Natural killer cell treated with Interleukin-12 subunit alpha and Interleukin-12 subunit beta and Interleukin-15 and Interleukin-18, amount 100 ng/mL, for 72 hours (primary cell): ENCODE measurements around the gene GALNTL6. TPM values are rescaled to one million over a fixed set of nuclear protein-coding genes. Genes with fewer than 3 reads are reported as not detected.

Experiments
- ATAC-seq, 2 donors: fragments of 150-1000 bp; cut with Tn5 transposase in 1 of 2; sonication (Bioruptor Pico), chemical (Tn5 transposase) in 1 of 2; 2 replicates each; pipeline ENCODE4 v1.10.0; 2021
- DNase-seq: peaks from one replicate; pipeline ENCODE4 v3.0.0; 2022; ENCODE audit warnings: low spot score
- H3K27ac Mint-ChIP-seq, 2 donors: 1 replicate in 1 of 2; 2 replicates in 1 of 2; pipeline ENCODE4 v1.8.0; 2022; ENCODE audit warnings: mixed read lengths in 2 of 2, mild to moderate bottlenecking in 1 of 2, moderate library complexity in 1 of 2
- H3K27me3 Mint-ChIP-seq, 2 donors: 1 replicate in 1 of 2; 2 replicates in 1 of 2; pipeline ENCODE4 v1.8.0; 2022; ENCODE audit warnings: mixed read lengths in 2 of 2
- H3K36me3 Mint-ChIP-seq: one replicate; pipeline ENCODE4 v1.8.0; 2022; ENCODE audit warnings: mixed read lengths
- H3K4me1 Mint-ChIP-seq, 2 donors: 1 replicate in 1 of 2; 2 replicates in 1 of 2; pipeline ENCODE4 v1.8.0; 2022; ENCODE audit warnings: low read depth in 2 of 2, mixed read lengths in 2 of 2, mild to moderate bottlenecking in 1 of 2
- H3K4me3 Mint-ChIP-seq: one replicate; pipeline ENCODE4 v1.8.0; 2022; ENCODE audit warnings: mixed read lengths
- H3K9me3 Mint-ChIP-seq: 2 replicates; pipeline ENCODE4 v1.8.0; 2022; ENCODE audit warnings: mixed read lengths
- total RNA-seq, 2 donors: library from RNA; stranded (reverse); gene quantifications; one replicate each; pipeline ENCODE4 v1.2.3, GENCODE V29; 2022

The GALNTL6 gene
- total RNA-seq, 2 donors from 2014 or later: not detected

DNA sequence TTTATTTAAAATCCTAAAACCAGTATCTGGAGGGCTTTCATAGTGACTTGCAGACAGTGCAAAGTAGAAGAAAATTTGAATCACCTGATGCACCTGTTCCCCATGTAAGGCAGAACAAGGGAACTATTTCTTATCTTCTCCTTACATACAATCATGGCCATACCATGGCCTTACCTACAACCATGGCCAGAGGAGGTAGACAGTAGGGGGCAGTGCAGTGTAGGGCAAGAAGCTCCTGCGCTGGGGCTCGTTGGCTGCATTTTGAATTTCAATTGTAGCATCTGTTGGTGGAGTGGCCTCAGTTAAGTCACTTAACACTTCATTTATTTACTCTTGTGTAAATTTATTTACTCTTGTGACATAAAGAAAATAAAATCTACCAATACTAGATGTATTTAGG lies 33.0 kb downstream of the GALNTL6 start:
- ATAC-seq: no peak
- DNase-seq: no peak
- Mint-ChIP-seq H3K27ac (no peak overlapping the region), H3K4me3 (no peak overlapping the region), H3K36me3 (no peaks in the 10 kb centered on the region), H3K27me3 (no peaks in the 10 kb centered on the region), H3K9me3 (peaks cover 3% of the 10 kb centered on the region), H3K4me1 (no peaks in the 10 kb centered on the region)

- no peaks in the 10 kb centered on the region for H3K36me3 Mint-ChIP-seq
- no peak for ATAC-seq
Measured at GRCh38 chr4:171846893-171847292, 33.7 kb downstream of the GALNTL6 start.

GRCh38 chr4:171847751-171848150 lies 34.5 kb downstream of the GALNTL6 start:
- Mint-ChIP-seq H3K36me3 (no peaks in the 10 kb centered on the region), H3K27me3 (no peaks in the 10 kb centered on the region), H3K9me3 (peaks cover 3% of the 10 kb centered on the region), H3K27ac (no peak overlapping the region), H3K4me1 (no peaks in the 10 kb centered on the region), H3K4me3 (no peak overlapping the region)
- ATAC-seq (no peak), DNase-seq (no peak)

More at GRCh38 chr4:171846893-171847292, 33.7 kb downstream of the GALNTL6 start:
- H3K4me3 Mint-ChIP-seq: no peak overlapping the region
- H3K27me3 Mint-ChIP-seq: no peaks in the 10 kb centered on the region
- H3K27ac Mint-ChIP-seq: no peak overlapping the region
- DNase-seq: no peak
- H3K9me3 Mint-ChIP-seq: peaks cover 3% of the 10 kb centered on the region
- no peaks in the 10 kb centered on the region for H3K4me1 Mint-ChIP-seq

GRCh38 chr4:171849686-171850222 lies 36.5 kb downstream of the GALNTL6 start:
- peaks cover 5% of the 10 kb centered on the region for H3K36me3 Mint-ChIP-seq
- ATAC-seq (no peak), DNase-seq (no peak)
- no peak overlapping the region for H3K4me3 Mint-ChIP-seq
- no peak overlapping the region for H3K27ac Mint-ChIP-seq
- H3K4me1 Mint-ChIP-seq: no peaks in the 10 kb centered on the region
- peaks cover 10% of the 10 kb centered on the region for H3K9me3 Mint-ChIP-seq
- no peaks in the 10 kb centered on the region for H3K27me3 Mint-ChIP-seq

DNA sequence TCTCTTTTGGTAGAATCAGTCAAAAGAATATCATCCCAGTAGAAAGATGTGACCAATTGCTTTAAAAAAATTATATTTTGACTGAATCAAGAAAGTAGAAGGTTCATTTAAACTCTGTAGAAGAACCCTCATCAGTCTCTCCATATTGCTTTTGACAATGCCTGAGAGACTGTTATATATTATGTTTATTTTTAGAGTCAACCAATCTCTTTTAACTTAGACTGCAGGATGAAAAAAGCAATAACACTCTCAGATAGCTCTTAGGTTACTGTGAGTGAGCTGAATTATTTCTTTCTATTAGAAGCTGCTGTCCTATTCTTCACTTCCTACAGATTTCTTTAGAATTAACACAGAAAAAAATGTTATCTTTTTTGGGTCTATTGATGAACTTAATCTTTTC lies 38.1 kb downstream of the GALNTL6 start:
- no peaks in the 10 kb centered on the region for H3K27me3 Mint-ChIP-seq

DNA sequence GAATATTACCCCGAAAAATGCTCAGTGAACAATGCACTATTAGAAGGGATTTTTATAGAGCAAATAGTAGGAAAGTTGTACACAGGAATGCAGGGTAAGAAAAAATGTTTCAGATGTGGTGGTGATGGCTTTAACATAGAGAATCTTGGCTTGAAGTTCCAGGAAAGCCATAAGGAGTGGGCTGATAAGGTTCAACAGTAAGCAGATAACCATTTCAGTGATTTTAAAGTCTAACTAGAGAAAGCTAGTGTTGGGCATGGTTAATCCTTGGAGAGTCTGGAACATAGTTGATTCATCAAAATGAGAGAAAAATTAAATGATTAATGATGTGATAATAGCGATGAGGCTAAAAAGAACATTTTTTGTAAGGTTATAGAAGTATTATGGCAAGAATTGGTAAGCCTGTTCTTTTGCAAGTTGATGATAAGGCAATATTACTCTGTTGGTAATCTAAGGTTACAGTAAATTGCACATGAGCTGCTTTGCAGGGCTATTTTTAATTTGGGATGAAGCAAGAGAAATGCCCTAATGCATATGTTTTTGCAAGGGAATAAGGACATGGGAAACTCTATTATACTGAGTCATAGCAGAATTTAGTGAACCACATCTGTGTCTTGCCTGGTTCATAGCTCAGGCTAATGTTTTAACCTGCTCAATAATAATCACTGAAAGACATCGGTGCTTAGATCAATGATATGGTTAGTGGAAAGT lies 44.3 kb downstream of the GALNTL6 start:
- Mint-ChIP-seq H3K27me3 (no peaks in the 10 kb centered on the region), H3K27ac (no peak overlapping the region), H3K4me1 (no peaks in the 10 kb centered on the region), H3K4me3 (no peak overlapping the region), H3K9me3 (peaks cover 10% of the 10 kb centered on the region), H3K36me3 (peaks cover 5% of the 10 kb centered on the region)
- ATAC-seq (no peak), DNase-seq (no peak)

More for the DNA sequence above, 38.1 kb downstream of the GALNTL6 start:
- H3K9me3 Mint-ChIP-seq: peaks cover 8% of the 10 kb centered on the region
- H3K36me3 Mint-ChIP-seq: peaks cover 5% of the 10 kb centered on the region
- H3K4me1 Mint-ChIP-seq: no peaks in the 10 kb centered on the region
- H3K4me3 Mint-ChIP-seq: no peak overlapping the region
- no peak overlapping the region for H3K27ac Mint-ChIP-seq
- no peak for DNase-seq
- no peak for ATAC-seq

DNA sequence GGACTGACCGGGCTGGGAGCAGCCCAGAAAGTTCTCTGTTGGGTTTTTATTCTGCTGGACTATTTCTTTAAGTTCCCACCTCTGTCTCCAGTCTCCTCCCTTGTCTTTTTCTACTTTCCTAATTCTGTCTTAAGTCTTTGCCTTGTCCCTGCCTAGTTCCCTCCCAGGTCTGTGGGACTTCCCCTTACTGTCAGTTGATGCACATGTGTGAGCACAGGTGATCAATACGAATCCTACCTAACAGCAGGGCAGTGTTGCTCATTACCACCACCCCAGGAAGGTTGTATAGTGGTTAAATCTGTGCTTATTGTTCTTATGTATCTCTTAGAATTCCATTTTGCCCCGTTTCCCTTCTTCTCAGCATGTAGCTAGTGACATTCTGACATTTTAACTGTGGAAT lies 62.1 kb downstream of the GALNTL6 start:
- H3K27ac Mint-ChIP-seq: no peak overlapping the region
- peaks cover 10% of the 10 kb centered on the region for H3K9me3 Mint-ChIP-seq

GRCh38 chr4:171876636-171877035 lies 63.4 kb downstream of the GALNTL6 start:
- H3K27me3 Mint-ChIP-seq: no peaks in the 10 kb centered on the region
- H3K27ac Mint-ChIP-seq: no peak overlapping the region
- peaks cover 12% of the 10 kb centered on the region for H3K9me3 Mint-ChIP-seq
- H3K4me3 Mint-ChIP-seq: no peak overlapping the region
- no peaks in the 10 kb centered on the region for H3K36me3 Mint-ChIP-seq
- no peaks in the 10 kb centered on the region for H3K4me1 Mint-ChIP-seq
- ATAC-seq (no peak), DNase-seq (no peak)

More for the DNA sequence above, 62.1 kb downstream of the GALNTL6 start:
- ATAC-seq (no peak), DNase-seq (no peak)
- Mint-ChIP-seq H3K36me3 (no peaks in the 10 kb centered on the region), H3K27me3 (no peaks in the 10 kb centered on the region), H3K4me1 (no peaks in the 10 kb centered on the region), H3K4me3 (no peak overlapping the region)

GRCh38 chr4:171880136-171880535 lies 66.9 kb downstream of the GALNTL6 start:
- peaks cover 12% of the 10 kb centered on the region for H3K9me3 Mint-ChIP-seq
- H3K36me3 Mint-ChIP-seq: no peaks in the 10 kb centered on the region
- no peak overlapping the region for H3K27ac Mint-ChIP-seq
- no peaks in the 10 kb centered on the region for H3K4me1 Mint-ChIP-seq
- DNase-seq: no peak
- ATAC-seq: no peak
- no peaks in the 10 kb centered on the region for H3K27me3 Mint-ChIP-seq
- H3K4me3 Mint-ChIP-seq: no peak overlapping the region

- Mint-ChIP-seq H3K36me3 (no peaks in the 10 kb centered on the region), H3K4me1 (no peaks in the 10 kb centered on the region), H3K4me3 (no peak overlapping the region), H3K27ac (no peak overlapping the region), H3K27me3 (no peaks in the 10 kb centered on the region), H3K9me3 (peaks cover 4% of the 10 kb centered on the region)
- ATAC-seq: no peak
- DNase-seq: no peak
Measured at GRCh38 chr4:171889681-171890080, 76.5 kb downstream of the GALNTL6 start.

DNA sequence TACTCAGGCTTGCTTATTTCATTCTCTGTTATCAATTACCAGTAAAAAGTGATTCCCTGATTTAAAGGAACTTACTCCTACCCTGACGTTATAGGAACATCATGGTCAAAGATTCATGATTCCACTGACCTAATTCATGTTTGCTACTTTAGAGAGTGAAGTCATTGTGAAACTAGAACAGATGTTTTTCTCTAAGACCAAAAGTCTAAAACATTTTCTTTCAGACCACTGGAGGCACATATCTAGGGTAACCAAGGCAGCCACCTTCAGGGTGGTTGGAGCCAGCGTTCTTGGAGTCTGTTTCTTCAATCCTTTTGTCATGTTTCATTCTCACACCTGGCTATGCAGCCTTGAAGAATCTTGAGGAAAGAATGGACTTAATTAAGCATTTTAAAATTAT lies 77.8 kb downstream of the GALNTL6 start:
- Mint-ChIP-seq H3K36me3 (peaks cover 5% of the 10 kb centered on the region), H3K4me1 (no peaks in the 10 kb centered on the region), H3K27me3 (no peaks in the 10 kb centered on the region), H3K4me3 (no peak overlapping the region), H3K9me3 (peaks cover 9% of the 10 kb centered on the region), H3K27ac (no peak overlapping the region)
- DNase-seq: no peak
- no peak for ATAC-seq

DNA sequence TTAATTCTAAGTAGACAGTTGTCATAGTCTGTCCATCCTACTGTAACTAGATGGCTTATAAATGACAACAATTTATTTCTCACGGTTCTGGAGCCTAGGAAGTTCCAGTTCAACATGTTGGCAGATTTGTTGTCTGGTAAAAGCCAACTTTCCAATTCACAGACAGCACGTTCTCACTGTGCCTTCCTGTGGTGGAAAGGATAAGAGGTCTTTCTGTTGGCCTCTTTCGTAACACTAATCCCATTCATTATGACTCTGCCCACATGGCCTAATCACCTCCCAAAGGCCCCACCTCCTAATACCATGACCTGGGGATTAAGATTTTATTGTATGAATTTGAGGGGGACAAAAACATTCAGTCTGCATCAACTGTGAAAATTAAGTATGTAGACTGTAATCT lies 83.2 kb downstream of the GALNTL6 start:
- Mint-ChIP-seq H3K36me3 (peaks cover 10% of the 10 kb centered on the region), H3K9me3 (peaks cover 12% of the 10 kb centered on the region), H3K4me1 (no peaks in the 10 kb centered on the region), H3K4me3 (no peak overlapping the region), H3K27ac (no peak overlapping the region), H3K27me3 (no peaks in the 10 kb centered on the region)
- DNase-seq (no peak), ATAC-seq (no peak)

DNA sequence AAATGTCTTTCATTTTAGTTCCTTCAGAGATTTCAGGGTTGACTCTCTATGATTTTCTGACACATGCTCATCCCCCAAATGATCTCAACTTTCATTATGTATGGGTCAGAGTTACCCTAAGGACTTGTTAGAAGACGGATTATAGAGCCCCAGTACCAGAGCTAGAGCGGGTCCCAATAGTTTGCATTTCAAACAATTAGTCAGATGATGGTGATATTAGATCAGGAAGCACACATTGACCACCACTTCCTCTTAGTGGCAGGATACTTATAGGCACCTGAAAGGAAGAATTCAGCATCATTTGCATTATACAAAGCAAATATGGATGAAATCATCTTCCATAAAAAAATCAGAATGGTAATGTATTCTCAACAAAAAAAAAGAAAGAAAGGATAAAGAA lies 106.1 kb downstream of the GALNTL6 start:
- Mint-ChIP-seq H3K36me3 (peaks cover 5% of the 10 kb centered on the region), H3K4me3 (no peak overlapping the region), H3K27me3 (no peaks in the 10 kb centered on the region), H3K9me3 (peaks cover 3% of the 10 kb centered on the region), H3K4me1 (no peaks in the 10 kb centered on the region), H3K27ac (no peak overlapping the region)
- ATAC-seq: no peak
- DNase-seq: no peak

DNA sequence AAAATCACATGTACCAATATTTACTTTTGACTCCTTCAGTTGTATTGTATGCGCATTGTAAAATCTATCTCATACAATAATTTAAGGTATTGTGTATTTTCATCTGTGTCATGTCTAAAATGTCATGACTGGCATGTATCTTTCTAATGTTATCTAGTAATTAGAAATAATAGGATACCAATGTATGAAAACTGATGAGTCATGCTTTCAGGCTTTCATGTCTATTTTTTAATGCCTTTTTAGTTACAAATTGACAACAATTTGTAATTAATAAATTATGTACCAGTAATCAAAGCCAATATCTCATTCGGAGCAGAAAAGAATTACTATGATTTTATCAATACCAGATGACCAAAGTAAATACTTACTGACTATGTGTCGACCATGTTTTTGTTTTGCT lies 107.7 kb downstream of the GALNTL6 start:
- Mint-ChIP-seq H3K27me3 (no peaks in the 10 kb centered on the region), H3K4me3 (no peak overlapping the region)
- ATAC-seq: no peak

More for the DNA sequence above, 107.7 kb downstream of the GALNTL6 start:
- peaks cover 5% of the 10 kb centered on the region for H3K36me3 Mint-ChIP-seq
- no peak for DNase-seq
- H3K4me1 Mint-ChIP-seq: no peaks in the 10 kb centered on the region
- no peak overlapping the region for H3K27ac Mint-ChIP-seq
- peaks cover 9% of the 10 kb centered on the region for H3K9me3 Mint-ChIP-seq
